Urothelium cell line (cell line): ENCODE data around the gene WFDC9.
"Not testable (repeated sequence)": the region's sequence is repeated elsewhere in the genome, so short reads cannot be mapped to it uniquely, and the experiment has no call there.

ENCODE experiments used
- DNase-seq: peaks from one replicate; pipeline ENCODE4 v3.0.0; 2011; ENCODE audit warnings: low spot score, mixed read lengths
- FAIRE-seq: peaks from 2 replicates; lab custom pipeline; 2011; peaks lifted over from hg19 to GRCh38; lab: Jason Lieb, UNC

WFDC9 gene

GRCh38 chr20:45593498-45593897 is 37.6 kb downstream of the WFDC9 start:
- no peak for DNase-seq
- FAIRE-seq = no peak

- DNase-seq = peak; percentile 65
- FAIRE-seq = no peak
Measured at GRCh38 chr20:45592574-45593189, 38.4 kb downstream of the WFDC9 start.

GRCh38 chr20:45589725-45590124 is 41.4 kb downstream of the WFDC9 start:
- no peak for FAIRE-seq
- no peak for DNase-seq

- DNase-seq (peak; percentile 31), FAIRE-seq (no peak)
Measured at GRCh38 chr20:45588800-45589199, 42.3 kb downstream of the WFDC9 start.

DNA sequence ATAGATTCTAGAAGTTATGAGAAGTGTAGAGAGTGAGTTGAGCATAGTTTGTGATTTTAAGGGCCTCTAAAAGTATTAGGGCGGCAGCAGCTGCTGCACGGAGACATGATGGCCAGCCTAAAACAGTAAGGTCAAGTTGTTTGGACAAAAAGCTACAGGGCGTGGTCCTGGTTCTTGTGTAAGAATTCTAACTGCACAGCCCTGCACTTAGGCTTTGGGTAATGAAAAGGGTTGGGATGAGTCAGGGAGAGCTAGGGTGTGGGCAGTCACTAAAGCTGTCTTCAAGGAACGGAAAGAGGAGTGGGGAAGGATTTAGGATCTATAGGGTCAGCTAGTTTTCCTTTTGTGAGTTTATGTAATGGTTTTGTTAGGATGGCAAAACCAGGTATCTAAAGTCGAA is 45.1 kb downstream of the WFDC9 start:
- not testable (repeated sequence) for DNase-seq, FAIRE-seq

DNA sequence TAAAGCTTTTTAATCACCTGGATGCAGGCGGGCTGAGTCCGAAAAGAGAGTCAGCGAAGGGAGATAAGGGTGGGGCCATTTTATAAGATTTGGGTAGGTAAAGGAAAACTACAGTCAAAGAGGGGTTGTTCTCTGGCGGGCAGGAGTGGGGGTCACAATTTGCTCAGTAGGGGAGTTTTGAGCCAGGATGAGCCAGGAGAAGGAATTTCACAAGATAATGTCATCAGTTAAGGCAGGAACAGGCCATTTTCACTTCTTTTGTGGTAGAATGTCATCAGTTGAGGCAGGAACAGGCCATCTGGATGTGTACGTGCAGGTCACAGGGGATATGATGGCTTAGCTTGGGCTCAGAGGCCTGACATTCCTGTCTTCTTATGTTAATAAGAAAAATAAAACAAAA is 46.8 kb downstream of the WFDC9 start:
- FAIRE-seq, DNase-seq: not testable (repeated sequence)

GRCh38 chr20:45583502-45583901 is 47.6 kb downstream of the WFDC9 start:
- FAIRE-seq (peak; percentile 37), DNase-seq (no peak)

DNA sequence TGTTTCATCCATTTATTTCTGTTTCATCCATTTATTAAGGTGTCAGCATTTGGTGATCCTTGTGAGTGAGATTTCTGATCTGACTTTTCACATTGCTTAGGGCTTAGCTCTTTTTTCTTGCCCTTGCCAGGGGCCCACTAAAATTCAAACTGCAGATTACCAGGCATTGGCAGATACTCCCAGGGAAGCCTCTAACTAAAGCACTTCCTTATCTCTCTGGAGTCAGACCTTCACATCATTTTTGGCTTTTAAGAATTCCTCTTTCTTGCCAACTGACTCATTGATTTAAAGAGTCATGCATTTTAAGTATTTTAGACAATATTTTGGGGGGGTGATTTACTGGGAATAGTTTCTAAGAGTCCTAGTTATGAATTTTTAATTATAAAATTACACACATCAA is 49.4 kb downstream of the WFDC9 start:
- no peak for DNase-seq
- no peak for FAIRE-seq

- no peak for DNase-seq
- FAIRE-seq = peak; percentile 59
Measured at GRCh38 chr20:45579184-45579583, 51.9 kb downstream of the WFDC9 start, which contains the start of gene WFDC8. Gene WFDC8 (minus strand): TSS chr20:45579284. CDS start chr20:45579247, 37 bp downstream.

DNA sequence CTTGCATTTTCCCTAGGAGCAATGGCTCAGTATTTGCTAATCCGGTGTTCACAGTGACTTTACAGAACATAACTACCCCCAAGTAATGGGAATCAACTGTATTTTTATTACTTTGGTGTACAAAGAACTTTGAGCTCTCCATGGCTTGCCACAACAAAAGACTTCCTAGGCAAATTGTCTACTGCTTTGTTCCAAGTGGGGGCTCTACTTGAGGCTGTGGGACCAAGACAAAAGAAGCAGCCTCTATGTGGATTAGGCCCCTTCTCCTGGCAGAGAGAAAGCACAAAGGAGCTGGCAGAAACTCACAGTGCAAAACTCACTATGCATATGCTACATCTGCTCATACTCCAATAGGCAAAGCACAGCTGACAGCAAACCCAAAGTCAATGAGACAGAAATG is 52.9 kb downstream of the WFDC9 start:
- FAIRE-seq = no peak
- DNase-seq = no peak

DNA sequence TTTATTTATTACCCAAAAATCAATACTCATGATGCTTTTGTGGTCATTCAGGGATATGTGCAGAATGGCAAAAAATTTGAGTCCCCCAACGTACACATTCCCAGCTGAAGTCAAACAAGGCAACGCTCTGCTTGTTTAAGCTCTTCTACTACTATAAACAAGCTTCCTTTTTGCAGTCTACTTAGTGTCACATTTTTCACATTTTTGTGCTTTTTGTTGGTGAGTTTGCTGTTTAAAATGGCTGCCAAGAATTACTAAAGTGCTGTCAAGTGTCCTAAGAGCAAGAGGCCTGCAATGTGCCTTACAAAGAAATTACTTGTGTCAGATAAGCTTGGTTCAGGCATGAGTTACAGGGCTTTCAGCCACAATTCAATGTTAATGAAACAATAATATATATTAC is 54.1 kb downstream of the WFDC9 start:
- FAIRE-seq (no peak), DNase-seq (no peak)

DNA sequence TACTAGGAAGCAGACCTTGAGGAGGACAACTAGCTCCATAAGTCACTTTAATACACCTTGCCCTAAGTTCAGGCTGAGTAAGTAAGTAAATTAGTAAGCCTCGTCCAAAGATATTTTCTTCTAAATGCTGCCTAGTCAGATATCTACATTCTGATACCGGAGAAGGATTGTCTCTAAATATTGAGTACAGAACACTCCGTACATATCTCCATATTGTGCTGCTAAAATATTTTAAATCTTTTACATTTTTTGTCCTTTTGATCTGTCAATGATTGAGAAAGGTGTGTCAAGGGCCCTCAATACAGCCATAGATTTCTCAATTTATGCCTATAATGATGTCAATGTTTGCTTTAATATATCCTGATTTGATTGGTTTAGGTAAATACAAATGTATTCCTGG is 55.2 kb downstream of the WFDC9 start:
- DNase-seq (no peak), FAIRE-seq (no peak)

DNA sequence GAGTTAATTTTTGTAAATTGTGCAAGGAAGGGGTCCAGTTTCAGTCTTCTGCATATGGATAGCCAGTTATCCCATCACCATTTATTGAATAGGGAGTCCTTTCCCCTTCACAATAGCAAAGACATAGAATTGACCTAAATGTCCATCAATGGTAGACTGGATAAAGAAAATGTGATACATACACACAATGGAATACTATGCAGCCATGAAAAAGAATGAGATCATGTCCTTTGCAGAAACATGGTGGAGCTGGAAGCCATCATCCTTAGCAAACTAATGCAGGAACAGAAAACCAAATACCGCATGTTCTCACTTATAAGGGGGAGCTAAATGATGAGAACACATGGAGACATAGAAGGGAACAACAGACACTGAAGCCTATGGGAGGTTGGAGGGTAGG is 61.4 kb downstream of the WFDC9 start:
- FAIRE-seq = peak; percentile 58
- not testable (repeated sequence) for DNase-seq

DNA sequence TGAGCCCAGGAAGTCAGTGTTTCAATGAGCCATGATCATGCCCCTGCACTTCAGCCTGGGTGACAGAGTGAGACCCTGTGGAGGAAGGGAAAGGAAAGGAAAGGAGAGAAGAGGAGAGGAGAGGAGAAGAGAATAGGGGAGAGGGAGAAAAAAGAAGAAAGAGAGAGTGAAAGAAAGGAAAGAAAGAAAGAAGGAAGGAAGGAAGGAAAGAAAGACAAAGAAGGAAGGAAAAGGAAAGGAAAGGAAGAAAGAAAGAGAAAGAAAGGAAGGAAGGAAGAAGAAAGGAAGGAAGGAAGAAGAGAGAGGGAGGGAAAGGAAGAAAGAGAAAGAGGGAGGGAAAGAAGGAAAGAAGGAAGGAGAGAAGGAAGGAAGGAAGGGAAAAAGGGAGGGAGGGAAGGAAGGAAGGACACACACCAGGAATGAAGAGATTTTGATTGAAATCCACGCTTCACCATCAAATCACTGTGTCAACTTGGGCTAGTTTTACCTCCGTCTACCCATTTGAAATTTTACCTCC is 66.3 kb downstream of the WFDC9 start:
- DNase-seq (no peak), FAIRE-seq (no peak)
